ENCODE results near the gene PCBP2. TPM values are rescaled to one million over a fixed set of nuclear protein-coding genes. Genes with fewer than 3 reads are reported as not detected.

Gene PCBP2
- total RNA-seq, 1 experiment from 2014 or later: 981 TPM

GRCh38 chr12:53478865-53479264 lies 27.0 kb downstream of the PCBP2 start (continued):
- no peak for TF ChIP-seq GRHL2 (CRISPR knock-in tag; IDR thresholded peaks at IDR 0.05; ENCODE audit: insufficient replicate concordance, severe bottlenecking)
- TF ChIP-seq CREM (CRISPR knock-in tag; IDR thresholded peaks at IDR 0.05): no peak
- TF ChIP-seq TP53 (CRISPR knock-in tag; IDR thresholded peaks at IDR 0.05): no peak
- no peak for TF ChIP-seq ZNF671 (CRISPR knock-in tag; IDR thresholded peaks at IDR 0.05)
- TF ChIP-seq ELF4 (CRISPR knock-in tag; IDR thresholded peaks at IDR 0.05; ENCODE audit: low read depth): no peak
- no peak for TF ChIP-seq AFF4 (CRISPR knock-in tag; IDR thresholded peaks at IDR 0.05; ENCODE audit: borderline replicate concordance)
- TF ChIP-seq ATF2 (CRISPR knock-in tag; IDR thresholded peaks at IDR 0.05; ENCODE audit: borderline replicate concordance, low read depth): no peak

- POLR2A ChIA-PET: interaction anchor here (0.6 kb wide), 1 partner anchor 180 kb away, joined by 3 read pairs; the partner anchor contains the start of gene MYG1
- Mint-ChIP-seq H3K27ac (peak overlapping the region; percentile 76; the same call in 1 of the 2 replicates), H3K36me3 (peaks cover 71% of the 10 kb centered on the region), H3K27me3 (ENCODE audit: low read depth) (no peaks in the 10 kb centered on the region), H3K4me1 (peaks cover 41% of the 10 kb centered on the region), H3K4me3 (no peak overlapping the region), H3K9me3 (no peaks in the 10 kb centered on the region)
- CTCF ChIA-PET: interaction anchor here (0.7 to 8.1 kb wide), 5 partner anchors 22 to 158 kb away, joined by 3 to 99 read pairs (median 3); partner anchors contain the start of genes AAAS, NPFF, SP1 and TARBP2
- TF ChIP-seq PREB (CRISPR knock-in tag; IDR thresholded peaks at IDR 0.05; ENCODE audit: borderline replicate concordance) (no peak), CBFB (CRISPR knock-in tag; IDR thresholded peaks at IDR 0.05; ENCODE audit: low read depth) (no peak), ESRRA (CRISPR knock-in tag; IDR thresholded peaks at IDR 0.05; ENCODE audit: borderline replicate concordance) (no peak), ZBTB21 (CRISPR knock-in tag; IDR thresholded peaks at IDR 0.05; ENCODE audit: borderline replicate concordance) (no peak), HMGA2 (CRISPR knock-in tag; IDR thresholded peaks at IDR 0.05) (no peak), JUN (CRISPR knock-in tag; IDR thresholded peaks at IDR 0.05) (no peak)
- DNase-seq (ENCODE audit: low spot score) (no peak), ATAC-seq (no peak)
These were observed 27.4 kb downstream of the PCBP2 start for GRCh38 chr12:53479331-53479730.

GRCh38 chr12:53480491-53481442 lies 28.9 kb downstream of the PCBP2 start:
- ChIA-PET POLR2A (interaction anchor here (1.0 to 2.7 kb wide), 3 partner anchors 12 to 19 kb away, joined by 3 to 23 read pairs (median 9); no protein-coding TSS in a partner anchor), CTCF (interaction anchor here (0.7 to 8.1 kb wide), 11 partner anchors 7 to 159 kb away, joined by 3 to 99 read pairs (median 8); partner anchors contain the start of genes AAAS, MAP3K12, NPFF and TARBP2)
- peaks cover 30% of the 10 kb centered on the region for H3K4me1 Mint-ChIP-seq
- no peak for DNase-seq (ENCODE audit: low spot score)
- H3K4me3 Mint-ChIP-seq: no peak overlapping the region
- no peaks in the 10 kb centered on the region for H3K9me3 Mint-ChIP-seq
- no peak for ATAC-seq
- H3K27ac Mint-ChIP-seq: peak overlapping the region; percentile 72
- peaks cover 70% of the 10 kb centered on the region for H3K36me3 Mint-ChIP-seq
- H3K27me3 Mint-ChIP-seq (ENCODE audit: low read depth): no peaks in the 10 kb centered on the region
- TF ChIP-seq TEAD4 (CRISPR knock-in tag; IDR thresholded peaks at IDR 0.05) (no peak), RORB (CRISPR knock-in tag; IDR thresholded peaks at IDR 0.05) (no peak), PRRX2 (CRISPR knock-in tag; IDR thresholded peaks at IDR 0.05) (no peak), ATF6 (CRISPR knock-in tag; IDR thresholded peaks at IDR 0.05) (no peak), ZNF317 (CRISPR knock-in tag; IDR thresholded peaks at IDR 0.05; ENCODE audit: borderline replicate concordance, low read depth) (no peak), OVOL2 (CRISPR knock-in tag; IDR thresholded peaks at IDR 0.05; ENCODE audit: borderline replicate concordance) (no peak), ZNF671 (CRISPR knock-in tag; IDR thresholded peaks at IDR 0.05) (no peak), GABPB1 (CRISPR knock-in tag; IDR thresholded peaks at IDR 0.05) (no peak), ZNF512 (CRISPR knock-in tag; IDR thresholded peaks at IDR 0.05; ENCODE audit: borderline replicate concordance) (no peak), JUN (CRISPR knock-in tag; IDR thresholded peaks at IDR 0.05) (no peak), NFYB (CRISPR knock-in tag; conservative IDR thresholded peaks at IDR 0.05; ENCODE audit: low read depth) (no peak)
